Psoas muscle (tissue), 8 donors: ENCODE measurements around the gene CNTNAP2. TPM values are rescaled to one million over a fixed set of nuclear protein-coding genes. Genes with fewer than 3 reads are reported as not detected.

Source experiments
- ATAC-seq, 4 donors: fragments of 200-7000 bp; cut with Tn5 transposase; one replicate each; pipeline ENCODE4 v1.9.1; 2020; ENCODE audit warnings: moderate library complexity in 3 of 4, mild to moderate bottlenecking in 2 of 4
- DNase-seq, 2 donors: peaks; one replicate each; pipeline ENCODE4 v3.0.0-alpha.2; 2020
- H3K27ac ChIP-seq: fragments of 200-600 bp; one replicate; pipeline ENCODE4 v1.8.0; 2022
- H3K27me3 ChIP-seq, 3 donors: fragments of 200-600 bp in 1 of 3; one replicate each; pipeline versions ENCODE4 v1.6.1 to v1.8.0; 2013 to 2022; ENCODE audit warnings: low read length in 2 of 3, mild to moderate bottlenecking in 2 of 3, moderate library complexity in 1 of 3; ENCODE audit not compliant: insufficient read depth in 3 of 3
- H3K36me3 ChIP-seq, 2 donors: fragments of 200-600 bp in 1 of 2; one replicate each; pipeline versions ENCODE4 v1.6.1 to v1.8.0; 2013 to 2022; ENCODE audit warnings: low read depth in 1 of 2, mild to moderate bottlenecking in 1 of 2, moderate library complexity in 1 of 2; ENCODE audit not compliant: insufficient read depth in 1 of 2
- H3K4me1 ChIP-seq: fragments of 200-600 bp; one replicate; pipeline ENCODE4 v1.8.0; 2022
- H3K4me3 ChIP-seq: fragments of 200-600 bp; one replicate; pipeline ENCODE4 v1.8.0; 2022; ENCODE audit warnings: mild to moderate bottlenecking
- H3K9me3 ChIP-seq: fragments of 200-600 bp; one replicate; pipeline ENCODE4 v1.8.0; 2022
- WGBS, 3 donors: extraction: QIAGEN DNeasy Blood & Tissue Kit; methylation state at CpG; one replicate each; pipeline versions ENCODE4 v1.1.6 to v1.1.7; 2013; 5-methylcytosine and 5-hydroxymethylcytosine counted together
- intact Hi-C, 2 donors: fragments of 100-400 bp; cut with DNase I; formaldehyde crosslinking; loops; one replicate each; pipeline versions ENCODE4 v1.11.0 to v1.14.2; 2022
- polyA plus RNA-seq, 3 donors: library from polyadenylated mRNA; stranded (reverse); fragments of 200-250 nt; gene quantifications; one replicate each; pipeline ENCODE4 v1.2.3, GENCODE V29; 2013
- total RNA-seq, 4 donors: library from RNA; stranded (reverse); fragmentation: NEBNext Ultra II Directional in 2 of 4; extraction: Animal tissue kit (Norgen Biotek cat#: 25700) in 2 of 4; gene quantifications; one replicate each; pipeline versions ENCODE4 v1.2.1 to v1.2.4, GENCODE V29; 2021 to 2023
- TF ChIP-seq, protein P1 (sequence below): fragments of 200-600 bp; IDR thresholded peaks from one replicate; pipeline ENCODE4 v1.8.0; 2022; ENCODE audit warnings: antibody characterized with exemption
- donor health status: healthy with polysubstance abuse.
- donor health status: DM: no; HTN: no; CAD: no; lungs with moderate emphysema.
- donor health status: Bipolar disorder and iron deficiency.
- donor health status: healthy.
- donor health status: DM: yes; HTN: yes; CAD: no.
- donor health status: DM: no; HTN: no; CAD: no.
- donor health status: DM: no; HTN: no; CAD: no.
- donor health status: DM: yes; HTN: yes; CAD: no.

The CNTNAP2 gene
- total and polyA plus RNA-seq, 7 donors: 0.01 to 0.13 TPM; not detected in 5

DNA sequence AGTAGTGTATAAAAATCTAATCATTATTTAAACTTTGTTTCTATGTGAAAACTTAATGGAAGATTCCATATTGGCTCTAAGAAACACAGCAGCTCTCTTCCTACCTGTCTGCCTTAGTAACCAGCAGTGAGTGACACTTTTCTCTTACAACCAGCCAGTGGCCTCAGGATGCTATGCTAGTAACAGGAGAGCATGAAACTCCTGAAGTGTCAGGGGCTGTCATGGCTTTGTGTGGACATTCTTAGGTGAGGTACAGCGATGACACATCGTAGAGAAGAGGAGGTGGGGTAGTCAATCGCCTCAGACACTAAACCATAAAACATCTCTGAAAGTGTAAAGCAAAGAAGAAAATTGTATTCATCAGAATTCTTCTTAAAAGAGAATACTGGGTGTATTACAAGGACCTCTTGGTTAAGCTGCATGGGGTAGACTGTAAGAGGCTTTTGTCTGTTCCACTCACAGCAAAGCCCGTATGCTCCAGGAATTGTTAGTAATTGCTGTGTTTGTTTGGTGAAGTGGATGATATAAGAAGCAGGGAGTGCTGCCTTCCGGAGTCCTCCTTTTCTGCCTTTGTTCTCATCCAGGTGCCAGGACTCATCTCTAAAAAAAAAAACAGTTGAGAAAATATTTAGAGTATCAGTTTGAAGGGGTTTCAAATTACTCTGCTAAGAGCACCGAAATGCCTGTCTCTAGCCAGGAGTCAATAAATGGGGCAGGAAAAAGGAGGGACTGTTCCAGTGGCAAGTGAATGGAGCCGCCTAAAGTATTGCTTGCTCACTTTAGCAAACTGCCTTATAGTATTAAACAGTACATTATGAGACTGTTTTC is 518.8 kb downstream of the CNTNAP2 start:
- no peaks in the 10 kb centered on the region for H3K27me3 ChIP-seq
- TF ChIP-seq, protein P1, sequence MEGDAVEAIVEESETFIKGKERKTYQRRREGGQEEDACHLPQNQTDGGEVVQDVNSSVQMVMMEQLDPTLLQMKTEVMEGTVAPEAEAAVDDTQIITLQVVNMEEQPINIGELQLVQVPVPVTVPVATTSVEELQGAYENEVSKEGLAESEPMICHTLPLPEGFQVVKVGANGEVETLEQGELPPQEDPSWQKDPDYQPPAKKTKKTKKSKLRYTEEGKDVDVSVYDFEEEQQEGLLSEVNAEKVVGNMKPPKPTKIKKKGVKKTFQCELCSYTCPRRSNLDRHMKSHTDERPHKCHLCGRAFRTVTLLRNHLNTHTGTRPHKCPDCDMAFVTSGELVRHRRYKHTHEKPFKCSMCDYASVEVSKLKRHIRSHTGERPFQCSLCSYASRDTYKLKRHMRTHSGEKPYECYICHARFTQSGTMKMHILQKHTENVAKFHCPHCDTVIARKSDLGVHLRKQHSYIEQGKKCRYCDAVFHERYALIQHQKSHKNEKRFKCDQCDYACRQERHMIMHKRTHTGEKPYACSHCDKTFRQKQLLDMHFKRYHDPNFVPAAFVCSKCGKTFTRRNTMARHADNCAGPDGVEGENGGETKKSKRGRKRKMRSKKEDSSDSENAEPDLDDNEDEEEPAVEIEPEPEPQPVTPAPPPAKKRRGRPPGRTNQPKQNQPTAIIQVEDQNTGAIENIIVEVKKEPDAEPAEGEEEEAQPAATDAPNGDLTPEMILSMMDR: no peak

DNA sequence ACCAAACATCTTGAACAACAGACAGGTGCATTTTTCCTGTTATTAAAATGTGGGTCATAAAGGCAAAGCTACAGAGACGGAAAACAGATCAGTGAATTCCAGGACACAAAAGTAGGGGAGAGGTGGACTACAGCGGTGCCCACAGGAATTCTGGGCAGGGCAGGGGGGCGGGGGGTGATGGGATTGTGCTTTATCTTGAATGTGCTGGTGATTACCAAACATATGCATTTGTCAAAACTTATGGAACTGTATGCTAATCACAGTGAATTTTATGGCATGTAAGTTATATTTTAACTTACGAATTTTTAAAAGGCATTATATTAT is 519.4 kb downstream of the CNTNAP2 start:
- Histone ChIP-seq H3K27ac (no peak overlapping the region), H3K4me1 (no peaks in the 10 kb centered on the region), H3K4me3 (no peak overlapping the region), H3K36me3 (no peaks in the 10 kb centered on the region), H3K9me3 (no peaks in the 10 kb centered on the region), H3K27me3 (no peaks in the 10 kb centered on the region)
- ATAC-seq (no peak), DNase-seq (no peak)
- TF ChIP-seq, protein P1: no peak
- 59 to 77% (median 72%) methylated on average over 4 of the region's 4 CpGs for WGBS, 3 donors
- intact Hi-C loops: no loop called here

More for the DNA sequence above, 518.8 kb downstream of the CNTNAP2 start:
- H3K9me3 ChIP-seq: no peaks in the 10 kb centered on the region
- no peak overlapping the region for H3K4me3 ChIP-seq
- no peaks in the 10 kb centered on the region for H3K4me1 ChIP-seq
- ATAC-seq (no peak), DNase-seq (no peak)
- H3K36me3 ChIP-seq: no peaks in the 10 kb centered on the region
- intact Hi-C loops: no loop called here
- WGBS, 3 donors: 38 to 43% (median 41%) methylated on average over 7 of the region's 7 CpGs
- H3K27ac ChIP-seq: no peak overlapping the region

DNA sequence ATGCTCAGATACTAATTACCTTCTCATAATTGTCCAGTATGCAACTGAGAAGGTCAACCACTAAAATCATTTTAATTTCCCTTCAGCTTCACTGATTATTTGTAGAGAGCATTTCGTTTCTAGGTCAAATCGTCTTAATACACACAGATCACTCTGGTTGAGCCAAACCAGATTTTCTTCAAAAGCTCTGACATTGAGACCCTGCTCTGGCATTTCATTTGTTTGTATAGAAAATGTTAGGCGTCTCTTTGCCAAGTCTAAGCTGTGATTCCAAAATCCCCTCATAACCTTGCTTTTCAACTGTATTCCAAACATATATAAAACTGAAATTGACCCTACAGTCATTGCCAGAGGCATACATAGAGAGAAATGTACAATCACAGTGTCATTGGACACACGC is 520.0 kb downstream of the CNTNAP2 start:
- no peak for ATAC-seq
- no peak for DNase-seq
- Histone ChIP-seq H3K36me3 (no peaks in the 10 kb centered on the region), H3K4me1 (no peaks in the 10 kb centered on the region), H3K9me3 (no peaks in the 10 kb centered on the region), H3K27me3 (no peaks in the 10 kb centered on the region), H3K27ac (no peak overlapping the region), H3K4me3 (no peak overlapping the region)
- TF ChIP-seq, protein P1: no peak
- WGBS, 3 donors: 47 to 53% (median 50%) methylated on average over 4 of the region's 4 CpGs
- intact Hi-C loops: no loop called here

DNA sequence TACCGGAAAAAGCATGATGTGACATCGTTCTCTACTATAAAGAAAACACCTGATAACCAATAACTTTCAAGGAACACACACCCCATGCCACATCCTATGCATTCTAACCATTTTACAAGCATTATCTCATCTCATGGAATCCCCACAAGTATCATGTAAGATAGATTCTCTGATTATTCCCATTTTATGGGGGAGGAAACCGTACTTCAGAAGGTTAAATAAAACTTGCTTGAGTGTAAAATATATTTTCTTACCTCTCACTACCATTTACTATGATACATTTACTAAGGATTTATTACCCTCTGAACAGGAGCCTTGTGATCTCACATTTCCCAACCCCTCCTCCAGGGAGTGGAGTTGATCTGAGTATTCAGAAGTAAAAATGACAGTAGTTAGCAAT is 522.7 kb downstream of the CNTNAP2 start:
- TF ChIP-seq, protein P1: no peak

DNA sequence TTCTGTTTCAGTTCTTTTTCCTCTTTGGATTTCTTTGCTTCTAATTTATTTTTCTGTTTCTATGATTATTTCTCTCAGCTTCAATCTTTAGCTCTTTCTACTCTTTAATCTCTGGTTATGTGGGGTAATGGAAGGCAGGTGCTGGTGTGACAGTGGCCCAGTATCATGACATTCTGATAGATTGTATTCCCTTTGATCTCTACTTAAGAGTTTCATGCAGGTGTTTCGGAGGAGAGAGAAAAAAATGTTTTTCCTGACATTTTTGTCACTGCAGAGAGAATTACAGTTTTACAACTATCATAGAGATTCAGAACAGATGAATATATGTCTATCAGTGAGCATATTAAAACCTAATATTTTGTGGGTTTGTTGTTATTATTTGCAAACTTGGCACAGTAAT is 524.9 kb downstream of the CNTNAP2 start:
- no peaks in the 10 kb centered on the region for H3K36me3 ChIP-seq
- TF ChIP-seq, protein P1: no peak
- no peaks in the 10 kb centered on the region for H3K4me1 ChIP-seq
- ATAC-seq: no peak
- intact Hi-C loops: no loop called here
- H3K27ac ChIP-seq: no peak overlapping the region
- H3K9me3 ChIP-seq: no peaks in the 10 kb centered on the region
- WGBS, 3 donors: 61 to 66% (median 64%) methylated on average over 1 of the region's 1 CpG
- no peaks in the 10 kb centered on the region for H3K27me3 ChIP-seq
- DNase-seq: no peak
- H3K4me3 ChIP-seq: no peak overlapping the region

More for the DNA sequence above, 522.7 kb downstream of the CNTNAP2 start:
- no peaks in the 10 kb centered on the region for H3K36me3 ChIP-seq
- no peaks in the 10 kb centered on the region for H3K9me3 ChIP-seq
- no peaks in the 10 kb centered on the region for H3K27me3 ChIP-seq
- no peak overlapping the region for H3K4me3 ChIP-seq
- intact Hi-C loops: no loop called here
- WGBS, 3 donors: 72 to 83% (median 75%) methylated on average over 3 of the region's 3 CpGs
- H3K4me1 ChIP-seq: no peaks in the 10 kb centered on the region
- no peak for ATAC-seq
- no peak overlapping the region for H3K27ac ChIP-seq
- DNase-seq: no peak
